Breast epithelium (tissue), 4 donors: Measurements from ENCODE around the gene HMSD. TPM values are rescaled to one million over a fixed set of nuclear protein-coding genes. Genes with fewer than 3 reads are reported as not detected.

Source experiments
- DNase-seq, 2 donors: peaks; one replicate each; pipeline ENCODE4 v3.0.0-alpha.2; 2019; ENCODE audit warnings: low spot score in 2 of 2
- H3K27ac ChIP-seq, 2 donors: fragments of 200-600 bp; sonication (generic) in 1 of 2; one replicate each; pipeline ENCODE4 v1.5.1; 2016 to 2019; ENCODE audit warnings: mild to moderate bottlenecking in 1 of 2
- H3K27me3 ChIP-seq, 2 donors: fragments of 200-600 bp; sonication (generic) in 1 of 2; one replicate each; pipeline versions ENCODE4 v1.5.1 to v1.6.0; 2017 to 2019; ENCODE audit warnings: control low read depth in 1 of 2, mild to moderate bottlenecking in 1 of 2
- H3K36me3 ChIP-seq: fragments of 200-600 bp; one replicate; pipeline ENCODE4 v1.5.1; 2019
- H3K4me1 ChIP-seq, 2 donors: fragments of 200-600 bp; sonication (generic); one replicate each; pipeline ENCODE4 v1.5.1; 2016 to 2019; ENCODE audit warnings: control low read depth in 1 of 2
- H3K4me3 ChIP-seq, 3 donors: fragments of 200-600 bp; sonication (generic); 1 replicate in 2 of 3; 2 replicates in 1 of 3; pipeline ENCODE4 v1.5.1; 2016 to 2019; ENCODE audit warnings: mild to moderate bottlenecking in 3 of 3, moderate library complexity in 2 of 3
- H3K9me3 ChIP-seq, 2 donors: fragments of 200-600 bp; sonication (generic) in 1 of 2; one replicate each; pipeline ENCODE4 v1.5.1; 2016 to 2019; ENCODE audit warnings: control low read depth in 1 of 2
- CTCF ChIP-seq, 3 donors: fragments of 450-650 bp; IDR thresholded peaks; one replicate each; pipeline ENCODE4 v1.5.1; 2016 to 2017; ENCODE audit warnings: antibody characterized with exemption in 3 of 3, mild to moderate bottlenecking in 3 of 3, moderate library complexity in 3 of 3
- POLR2A ChIP-seq: fragments of 450-650 bp; IDR thresholded peaks from one replicate; pipeline ENCODE4 v1.6.1; 2016; ENCODE audit warnings: antibody characterized with exemption, mild to moderate bottlenecking, moderate library complexity
- POLR2AphosphoS5 ChIP-seq, 3 donors: sonication (generic); formaldehyde crosslinking; IDR thresholded peaks; one replicate each; pipeline ENCODE4 v1.6.1; 2017; ENCODE audit warnings: antibody characterized with exemption in 3 of 3
- intact Hi-C: fragments of 100-400 bp; cut with DNase I; formaldehyde crosslinking; loops from one replicate; pipeline ENCODE4 v1.15.1; 2023; ENCODE audit warnings: low total_unique reads
- total RNA-seq, 3 donors: library from RNA; depleted of rRNA; stranded (reverse); fragments of >200 nt; gene quantifications; one replicate each; pipeline ENCODE4 v1.1.0, GENCODE V29; 2016

Gene HMSD
- total RNA-seq, 3 donors from 2014 or later = 0.29 TPM; not detected in 2

GRCh38 chr18:63982361-63982760 is 33.3 kb downstream of the HMSD start:
- H3K4me1 ChIP-seq = no peaks in the 10 kb centered on the region
- TF ChIP-seq POLR2AphosphoS5 (IDR thresholded peaks at IDR 0.05) (no peak), POLR2A (no peak), CTCF (IDR thresholded peaks at IDR 0.05) (no peak)
- H3K9me3 ChIP-seq = no peaks in the 10 kb centered on the region
- intact Hi-C loops = no loop called here
- H3K4me3 ChIP-seq = no peak overlapping the region
- no peak for DNase-seq
- no peaks in the 10 kb centered on the region for H3K27me3 ChIP-seq
- no peak overlapping the region for H3K27ac ChIP-seq
- no peaks in the 10 kb centered on the region for H3K36me3 ChIP-seq

GRCh38 chr18:63986885-63987284 is 37.8 kb downstream of the HMSD start:
- Histone ChIP-seq H3K4me1 (no peaks in the 10 kb centered on the region), H3K9me3 (no peaks in the 10 kb centered on the region), H3K27ac (no peak overlapping the region), H3K36me3 (no peaks in the 10 kb centered on the region), H3K27me3 (no peaks in the 10 kb centered on the region), H3K4me3 (no peak overlapping the region)
- TF ChIP-seq CTCF (IDR thresholded peaks at IDR 0.05) (no peak), POLR2A (no peak), POLR2AphosphoS5 (IDR thresholded peaks at IDR 0.05) (no peak)
- intact Hi-C loops = no loop called here
- no peak for DNase-seq

DNA sequence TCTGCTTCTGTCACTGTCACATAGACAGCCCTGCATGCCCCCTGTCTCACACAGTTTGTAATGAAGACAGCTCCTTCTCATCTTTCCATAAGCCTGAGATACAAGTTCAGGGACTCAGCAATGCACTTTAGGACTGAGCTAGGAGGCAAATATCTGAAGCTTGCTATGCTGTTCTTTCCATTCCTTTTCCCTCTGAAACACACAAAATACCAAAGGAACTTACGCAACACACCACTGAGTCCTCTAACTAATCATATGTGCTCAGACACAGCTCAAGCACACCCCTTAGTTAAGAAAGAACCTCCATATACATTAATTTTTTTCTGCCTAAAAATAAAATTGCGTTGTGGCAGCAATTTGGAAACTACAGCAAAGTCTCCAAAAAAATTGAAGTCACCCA is 38.6 kb downstream of the HMSD start:
- Histone ChIP-seq H3K27me3 (no peaks in the 10 kb centered on the region), H3K4me3 (no peak overlapping the region), H3K36me3 (no peaks in the 10 kb centered on the region), H3K4me1 (no peaks in the 10 kb centered on the region), H3K27ac (no peak overlapping the region), H3K9me3 (no peaks in the 10 kb centered on the region)
- intact Hi-C loops = no loop called here
- DNase-seq = no peak
- TF ChIP-seq POLR2A (no peak), POLR2AphosphoS5 (IDR thresholded peaks at IDR 0.05) (no peak), CTCF (IDR thresholded peaks at IDR 0.05) (no peak)

GRCh38 chr18:63992751-63993150 is 43.6 kb downstream of the HMSD start:
- intact Hi-C loops = no loop called here

More at GRCh38 chr18:63992751-63993150, 43.6 kb downstream of the HMSD start:
- Histone ChIP-seq H3K4me1 (no peaks in the 10 kb centered on the region), H3K27me3 (no peaks in the 10 kb centered on the region), H3K27ac (no peak overlapping the region), H3K36me3 (no peaks in the 10 kb centered on the region), H3K4me3 (no peak overlapping the region), H3K9me3 (peaks cover 0 to 7% of the 10 kb centered on the region in 2 donors)
- no peak for DNase-seq
- TF ChIP-seq POLR2AphosphoS5 (IDR thresholded peaks at IDR 0.05) (no peak), POLR2A (no peak), CTCF (IDR thresholded peaks at IDR 0.05) (no peak)
